ENCODE measurements around the gene RHPN2. TPM values are rescaled to one million over a fixed set of nuclear protein-coding genes. Genes with fewer than 3 reads are reported as not detected.

RHPN2 gene
- total and polyA plus RNA-seq, 2 donors (not counting 3 experiments of a cell fraction or from before 2014, with no cell fraction given) = 2.3 to 2.7 TPM

DNA sequence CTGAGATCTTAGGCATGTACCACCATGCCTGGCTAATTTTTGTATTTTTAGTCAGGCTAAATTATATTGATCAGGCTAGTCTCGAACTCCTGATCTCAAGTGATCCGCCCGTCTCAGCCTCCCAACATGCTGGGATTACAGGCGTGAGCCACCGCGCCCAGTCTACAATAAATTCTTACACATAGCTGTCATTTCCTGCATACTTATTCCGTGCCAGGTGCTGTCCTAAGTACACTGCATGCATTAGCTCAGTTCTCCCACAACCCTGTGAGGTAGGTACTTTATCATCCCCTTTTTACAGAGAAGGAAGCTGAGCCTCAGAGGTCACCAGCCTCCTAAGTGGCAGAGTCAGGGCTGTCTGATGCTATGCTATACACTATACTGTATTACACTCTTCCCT, 7.2 kb upstream of the RHPN2 start:
- Histone ChIP-seq H3K27ac (ENCODE audit: insufficient read depth, low read depth, low read length) (no peak overlapping the region), H2AFZ (ENCODE audit: low read depth, low read length) (no peak overlapping the region), H3K27me3 (ENCODE audit: control insufficient read depth in 2 of 2, insufficient read depth in 2 of 2, low read length in 2 of 2) (no peaks in the 10 kb centered on the region), H3K4me1 (ENCODE audit: control insufficient read depth, extremely low read depth, insufficient read depth, low read length) (no peaks in the 10 kb centered on the region), H3K9ac (replicated peaks; ENCODE audit: extremely low read depth, insufficient read depth, low read length) (no peak overlapping the region), H3K4me2 (ENCODE audit: insufficient read depth, low read length) (no peak overlapping the region), H3K9me3 (replicated peaks; ENCODE audit: control insufficient read depth, insufficient read depth, low read length) (no peaks in the 10 kb centered on the region), H3K4me3 (replicated peaks in 1 of 3; ENCODE audit: insufficient read depth in 1 of 3, low read depth in 1 of 3, low read length in 3 of 3) (no peak overlapping the region), H4K20me1 (replicated peaks; ENCODE audit: control insufficient read depth, extremely low read depth, insufficient read depth, low read length) (no peaks in the 10 kb centered on the region), H3K79me2 (ENCODE audit: control insufficient read depth, insufficient read depth, low read length) (no peaks in the 10 kb centered on the region), H3K9me1 (replicated peaks; ENCODE audit: control insufficient read depth, extremely low read depth, insufficient read depth, low read length) (no peaks in the 10 kb centered on the region), H3K36me3 (ENCODE audit: control insufficient read depth in 2 of 2, extremely low read depth in 1 of 2, insufficient read depth in 2 of 2, low read length in 2 of 2) (no peaks in the 10 kb centered on the region)
- BruUV-seq (replicated peaks) = no TSS peak
- FAIRE-seq (no peak), DNase-seq (ENCODE audit: low read depth, low spot score) (no peak)
- dilution Hi-C loops (cut with MboI; ENCODE audit: extremely low pct_ligation_motif_present, low sequenced_read_pairs) (no loop called here), intact Hi-C loops (cut with micrococcal nuclease) (no loop called here)
- TF ChIP-seq JUN (IDR thresholded peaks at IDR 0.05; ENCODE audit: borderline replicate concordance, insufficient read depth, insufficient read length, low read depth) = no peak
- no peak for TF ChIP-seq MYC (IDR thresholded peaks at IDR 0.05; ENCODE audit: low read depth, low read length)
- no peak for TF ChIP-seq FOS (IDR thresholded peaks at IDR 0.05; ENCODE audit: borderline replicate concordance, insufficient read depth, low read length)
- CTCF ChIA-PET = interaction anchor here (1.0 kb wide), 1 partner anchor 96 kb away, joined by 3 read pairs; no protein-coding TSS in a partner anchor
- POLR2A ChIA-PET = no interaction called here

DNA sequence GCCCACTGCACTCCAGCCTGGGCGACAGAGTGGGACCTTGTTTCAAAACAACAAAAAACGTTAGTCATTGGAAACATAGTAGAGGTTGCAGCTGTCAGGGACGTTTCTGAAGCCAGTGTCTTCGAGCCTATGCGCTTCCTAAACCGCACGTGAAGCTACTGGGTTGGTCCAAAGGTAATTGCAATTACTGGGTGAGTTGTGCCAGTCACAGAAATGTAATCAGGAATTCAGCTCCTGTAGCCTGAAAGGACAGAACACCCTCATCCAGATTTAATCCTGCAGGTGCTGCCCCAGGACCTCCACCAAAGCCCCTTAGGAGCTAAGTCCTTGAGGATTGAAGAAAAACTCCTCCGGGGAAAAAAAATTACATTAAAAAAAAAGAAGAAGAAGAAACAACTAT, 2.4 kb upstream of the RHPN2 start:
- Histone ChIP-seq H3K9me3 (replicated peaks; ENCODE audit: control insufficient read depth, insufficient read depth, low read length) (no peaks in the 10 kb centered on the region), H3K4me1 (ENCODE audit: control insufficient read depth, extremely low read depth, insufficient read depth, low read length) (no peaks in the 10 kb centered on the region), H2AFZ (ENCODE audit: low read depth, low read length) (no peak overlapping the region), H3K27me3 (ENCODE audit: control insufficient read depth in 2 of 2, insufficient read depth in 2 of 2, low read length in 2 of 2) (peaks cover 5 to 16% of the 10 kb centered on the region in 2 experiments), H3K36me3 (ENCODE audit: control insufficient read depth in 2 of 2, extremely low read depth in 1 of 2, insufficient read depth in 2 of 2, low read length in 2 of 2) (no peaks in the 10 kb centered on the region), H3K79me2 (ENCODE audit: control insufficient read depth, insufficient read depth, low read length) (no peaks in the 10 kb centered on the region), H3K4me2 (ENCODE audit: insufficient read depth, low read length) (no peak overlapping the region), H3K27ac (ENCODE audit: insufficient read depth, low read depth, low read length) (no peak overlapping the region), H3K9ac (replicated peaks; ENCODE audit: extremely low read depth, insufficient read depth, low read length) (no peak overlapping the region), H4K20me1 (replicated peaks; ENCODE audit: control insufficient read depth, extremely low read depth, insufficient read depth, low read length) (no peaks in the 10 kb centered on the region), H3K9me1 (replicated peaks; ENCODE audit: control insufficient read depth, extremely low read depth, insufficient read depth, low read length) (no peaks in the 10 kb centered on the region), H3K4me3 (replicated peaks in 1 of 3; ENCODE audit: insufficient read depth in 1 of 3, low read depth in 1 of 3, low read length in 3 of 3) (no peak overlapping the region)
- intact Hi-C loops (cut with micrococcal nuclease) (no loop called here), dilution Hi-C loops (cut with MboI; ENCODE audit: extremely low pct_ligation_motif_present, low sequenced_read_pairs) (no loop called here)
- ChIA-PET POLR2A (no interaction called here), CTCF (interaction anchor here (0.6 kb wide), 1 partner anchor 18 kb away, joined by 3 read pairs; no protein-coding TSS in a partner anchor)
- no peak for TF ChIP-seq JUN (IDR thresholded peaks at IDR 0.05; ENCODE audit: borderline replicate concordance, insufficient read depth, insufficient read length, low read depth)
- TF ChIP-seq, protein P1, sequence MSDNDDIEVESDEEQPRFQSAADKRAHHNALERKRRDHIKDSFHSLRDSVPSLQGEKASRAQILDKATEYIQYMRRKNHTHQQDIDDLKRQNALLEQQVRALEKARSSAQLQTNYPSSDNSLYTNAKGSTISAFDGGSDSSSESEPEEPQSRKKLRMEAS (IDR thresholded peaks at IDR 0.05; ENCODE audit: insufficient read depth, insufficient read length) = no peak
- TF ChIP-seq, protein P2, sequence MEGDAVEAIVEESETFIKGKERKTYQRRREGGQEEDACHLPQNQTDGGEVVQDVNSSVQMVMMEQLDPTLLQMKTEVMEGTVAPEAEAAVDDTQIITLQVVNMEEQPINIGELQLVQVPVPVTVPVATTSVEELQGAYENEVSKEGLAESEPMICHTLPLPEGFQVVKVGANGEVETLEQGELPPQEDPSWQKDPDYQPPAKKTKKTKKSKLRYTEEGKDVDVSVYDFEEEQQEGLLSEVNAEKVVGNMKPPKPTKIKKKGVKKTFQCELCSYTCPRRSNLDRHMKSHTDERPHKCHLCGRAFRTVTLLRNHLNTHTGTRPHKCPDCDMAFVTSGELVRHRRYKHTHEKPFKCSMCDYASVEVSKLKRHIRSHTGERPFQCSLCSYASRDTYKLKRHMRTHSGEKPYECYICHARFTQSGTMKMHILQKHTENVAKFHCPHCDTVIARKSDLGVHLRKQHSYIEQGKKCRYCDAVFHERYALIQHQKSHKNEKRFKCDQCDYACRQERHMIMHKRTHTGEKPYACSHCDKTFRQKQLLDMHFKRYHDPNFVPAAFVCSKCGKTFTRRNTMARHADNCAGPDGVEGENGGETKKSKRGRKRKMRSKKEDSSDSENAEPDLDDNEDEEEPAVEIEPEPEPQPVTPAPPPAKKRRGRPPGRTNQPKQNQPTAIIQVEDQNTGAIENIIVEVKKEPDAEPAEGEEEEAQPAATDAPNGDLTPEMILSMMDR (IDR thresholded peaks at IDR 0.05; ENCODE audit: extremely low read depth in 1 of 2, insufficient read depth in 1 of 2, low read depth in 1 of 2, low read length in 2 of 2) = no peak
- no peak for TF ChIP-seq EZH2 (IDR thresholded peaks at IDR 0.05; ENCODE audit: borderline replicate concordance, low read depth, low read length, severe bottlenecking)
- no peak for TF ChIP-seq MYC (IDR thresholded peaks at IDR 0.05; ENCODE audit: low read depth, low read length)
- TF ChIP-seq POLR2AphosphoS5 (IDR thresholded peaks at IDR 0.05; ENCODE audit: insufficient read depth, low read depth, low read length) = no peak
- TF ChIP-seq GATA2 (IDR thresholded peaks at IDR 0.05; ENCODE audit: insufficient read depth, insufficient read length, low read depth, low read length) = no peak
- TF ChIP-seq POLR2A (IDR thresholded peaks at IDR 0.05; ENCODE audit: low read depth, low read length) = no peak
- no peak for TF ChIP-seq FOS (IDR thresholded peaks at IDR 0.05; ENCODE audit: borderline replicate concordance, insufficient read depth, low read length)
- DNase-seq (ENCODE audit: low read depth, low spot score) (no peak), FAIRE-seq (no peak)
- BruUV-seq (replicated peaks) = no TSS peak
